Right atrium auricular region (tissue), 2 donors: Measurements from ENCODE around the gene LRRC63. TPM values are rescaled to one million over a fixed set of nuclear protein-coding genes. Genes with fewer than 3 reads are reported as not detected.

Experiments
- DNase-seq: peaks from one replicate; pipeline ENCODE4 v3.0.0-alpha.2; 2019; ENCODE audit warnings: low spot score
- H3K27ac ChIP-seq, 2 donors: fragments of 200-600 bp; sonication (generic); 1 replicate in 1 of 2; 2 replicates in 1 of 2; pipeline ENCODE4 v1.5.1; 2016 to 2019
- H3K27me3 ChIP-seq, 2 donors: fragments of 200-600 bp; sonication (generic); one replicate each; pipeline versions ENCODE4 v1.5.1 to v1.6.0; 2017 to 2019
- H3K36me3 ChIP-seq: fragments of 200-600 bp; sonication (generic); one replicate; pipeline ENCODE4 v1.5.1; 2016
- H3K4me1 ChIP-seq, 2 donors: fragments of 200-600 bp; sonication (generic); one replicate each; pipeline versions ENCODE4 v1.5.1 to v1.6.0; 2017 to 2019
- H3K4me3 ChIP-seq, 2 donors: fragments of 200-600 bp; sonication (generic); 1 replicate in 1 of 2; 2 replicates in 1 of 2; pipeline ENCODE4 v1.5.1; 2017 to 2019; ENCODE audit warnings: mild to moderate bottlenecking in 1 of 2, moderate library complexity in 1 of 2
- H3K9me3 ChIP-seq, 2 donors: fragments of 200-600 bp; sonication (generic); one replicate each; pipeline ENCODE4 v1.5.1; 2019
- total RNA-seq, 2 donors: library from RNA; depleted of rRNA; stranded (reverse); fragments of >200 nt; gene quantifications; one replicate each; pipeline ENCODE4 v1.1.0, GENCODE V29; 2016
- TF ChIP-seq, protein P1 (sequence below), 2 donors: fragments of 200-600 bp; sonication (generic); IDR thresholded peaks; one replicate each; pipeline ENCODE4 v1.5.1; 2019; ENCODE audit warnings: antibody characterized with exemption in 2 of 2

The LRRC63 gene
- total RNA-seq, 2 donors from 2014 or later = not detected

DNA sequence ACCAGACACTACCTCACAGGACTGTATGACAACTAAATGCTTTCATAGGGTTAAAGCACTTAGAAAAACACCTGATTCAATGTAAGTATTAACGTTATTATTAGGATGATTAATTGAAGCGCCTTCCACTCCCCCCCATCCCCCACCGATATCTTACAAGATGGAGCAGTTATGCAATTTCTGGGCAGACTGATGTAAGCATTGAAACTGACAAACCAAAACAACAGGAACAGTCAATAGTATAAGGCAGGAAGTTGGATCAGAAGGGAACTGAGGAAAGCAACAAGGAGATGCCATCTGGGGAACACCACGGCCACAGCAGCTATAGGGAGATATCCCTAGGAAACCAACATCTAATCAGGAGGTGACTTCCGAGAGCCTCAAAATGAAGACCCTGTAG, 33.6 kb upstream of the LRRC63 start:
- H3K36me3 ChIP-seq = no peaks in the 10 kb centered on the region
- TF ChIP-seq, protein P1, sequence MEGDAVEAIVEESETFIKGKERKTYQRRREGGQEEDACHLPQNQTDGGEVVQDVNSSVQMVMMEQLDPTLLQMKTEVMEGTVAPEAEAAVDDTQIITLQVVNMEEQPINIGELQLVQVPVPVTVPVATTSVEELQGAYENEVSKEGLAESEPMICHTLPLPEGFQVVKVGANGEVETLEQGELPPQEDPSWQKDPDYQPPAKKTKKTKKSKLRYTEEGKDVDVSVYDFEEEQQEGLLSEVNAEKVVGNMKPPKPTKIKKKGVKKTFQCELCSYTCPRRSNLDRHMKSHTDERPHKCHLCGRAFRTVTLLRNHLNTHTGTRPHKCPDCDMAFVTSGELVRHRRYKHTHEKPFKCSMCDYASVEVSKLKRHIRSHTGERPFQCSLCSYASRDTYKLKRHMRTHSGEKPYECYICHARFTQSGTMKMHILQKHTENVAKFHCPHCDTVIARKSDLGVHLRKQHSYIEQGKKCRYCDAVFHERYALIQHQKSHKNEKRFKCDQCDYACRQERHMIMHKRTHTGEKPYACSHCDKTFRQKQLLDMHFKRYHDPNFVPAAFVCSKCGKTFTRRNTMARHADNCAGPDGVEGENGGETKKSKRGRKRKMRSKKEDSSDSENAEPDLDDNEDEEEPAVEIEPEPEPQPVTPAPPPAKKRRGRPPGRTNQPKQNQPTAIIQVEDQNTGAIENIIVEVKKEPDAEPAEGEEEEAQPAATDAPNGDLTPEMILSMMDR (IDR thresholded peaks at IDR 0.05) = no peak
- DNase-seq = no peak
- H3K4me1 ChIP-seq = no peaks in the 10 kb centered on the region
- no peak overlapping the region for H3K4me3 ChIP-seq
- no peak overlapping the region for H3K27ac ChIP-seq
- no peaks in the 10 kb centered on the region for H3K27me3 ChIP-seq
- H3K9me3 ChIP-seq = no peaks in the 10 kb centered on the region

DNA sequence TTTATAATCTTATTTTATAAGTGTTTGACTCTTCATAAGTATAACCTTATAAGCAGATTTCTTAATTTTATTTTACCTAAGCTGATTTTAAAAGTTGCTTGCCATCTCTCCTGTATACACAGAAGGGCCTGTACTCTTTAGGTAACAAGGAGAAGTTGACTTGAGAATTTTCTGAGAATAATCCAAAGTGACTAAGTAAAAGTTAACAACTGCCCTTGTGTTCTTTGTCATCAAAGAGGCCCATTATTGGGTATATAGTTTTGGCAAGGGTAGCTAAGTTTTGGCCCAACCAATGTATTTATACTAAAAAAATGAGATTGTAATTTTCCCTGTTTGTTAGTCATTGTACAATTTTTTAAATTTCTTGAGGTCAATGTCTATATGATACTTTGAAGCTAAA, 32.9 kb upstream of the LRRC63 start:
- no peaks in the 10 kb centered on the region for H3K9me3 ChIP-seq
- H3K4me1 ChIP-seq = no peaks in the 10 kb centered on the region
- TF ChIP-seq, protein P1 (IDR thresholded peaks at IDR 0.05) = no peak
- no peak overlapping the region for H3K27ac ChIP-seq
- no peaks in the 10 kb centered on the region for H3K27me3 ChIP-seq
- no peak for DNase-seq
- H3K36me3 ChIP-seq = no peaks in the 10 kb centered on the region
- H3K4me3 ChIP-seq = no peak overlapping the region

DNA sequence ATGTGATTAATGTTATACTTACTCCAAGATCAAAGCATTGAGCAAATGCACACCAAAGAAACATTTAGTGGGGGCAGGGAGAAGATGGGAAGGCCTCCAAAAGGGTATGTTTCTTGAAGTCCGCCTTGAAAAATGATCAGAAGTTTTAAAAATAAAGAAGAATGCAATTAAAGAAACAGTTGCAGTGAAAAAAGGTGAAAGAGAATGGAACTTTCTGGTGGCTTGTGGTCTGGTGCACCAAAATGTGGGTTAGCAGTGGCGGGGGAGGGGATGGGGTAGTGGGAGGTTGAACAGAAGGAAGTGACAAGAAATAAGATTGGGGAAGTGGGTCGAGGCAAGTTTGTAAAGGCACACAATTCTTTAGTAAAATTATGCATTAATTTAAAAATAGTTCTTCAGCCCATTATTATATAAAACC, 32.2 kb upstream of the LRRC63 start:
- H3K27me3 ChIP-seq = no peaks in the 10 kb centered on the region
- H3K36me3 ChIP-seq = no peaks in the 10 kb centered on the region
- H3K4me3 ChIP-seq = peak overlapping the region in 1 of 2 donors; percentile 2
- DNase-seq = no peak
- no peaks in the 10 kb centered on the region for H3K9me3 ChIP-seq
- H3K27ac ChIP-seq = no peak overlapping the region
- TF ChIP-seq, protein P1 (IDR thresholded peaks at IDR 0.05) = no peak
- H3K4me1 ChIP-seq = no peaks in the 10 kb centered on the region

DNA sequence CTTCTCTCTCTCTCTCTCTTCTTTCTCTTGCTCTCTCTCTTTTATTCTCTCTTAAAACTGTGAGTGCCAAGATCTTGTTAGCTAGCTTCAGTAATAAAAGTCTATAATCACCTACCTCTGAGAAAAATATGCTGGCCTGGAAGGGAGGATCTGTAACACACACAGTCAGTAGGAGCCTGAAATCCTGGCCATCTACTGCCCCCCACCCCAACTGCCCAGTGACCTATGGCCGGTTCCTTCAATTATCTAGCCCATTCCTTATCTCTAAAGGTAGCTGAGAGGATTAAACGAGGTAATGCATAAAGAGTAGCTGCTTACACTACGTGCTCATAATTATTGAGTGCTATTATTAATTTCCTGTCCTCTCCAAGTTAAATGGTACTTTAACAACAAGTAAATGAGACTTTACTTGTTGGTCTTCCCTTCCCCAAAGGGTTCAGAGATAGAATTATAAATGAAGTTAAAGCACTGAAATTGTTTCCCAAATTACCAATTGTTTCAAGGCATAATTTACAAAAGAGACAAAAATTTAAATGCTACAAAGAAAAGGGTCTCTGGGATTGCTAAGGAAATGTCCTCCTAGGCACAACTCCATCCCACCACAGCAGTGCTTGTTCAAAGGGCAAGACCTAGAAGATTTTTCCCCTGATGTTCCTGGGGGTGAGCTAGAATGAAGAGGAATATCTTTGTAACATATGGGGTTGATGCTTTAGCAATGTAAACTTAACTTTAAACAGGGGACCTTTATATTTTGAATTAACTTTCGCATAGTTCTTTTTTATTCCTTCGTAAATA, 31.6 kb upstream of the LRRC63 start:
- Histone ChIP-seq H3K27ac (peak overlapping the region in 1 of 2 donors; percentile 30), H3K4me3 (peak overlapping the region; percentile 2 to 3)
- TF ChIP-seq, protein P1 (IDR thresholded peaks at IDR 0.05) = no peak

DNA sequence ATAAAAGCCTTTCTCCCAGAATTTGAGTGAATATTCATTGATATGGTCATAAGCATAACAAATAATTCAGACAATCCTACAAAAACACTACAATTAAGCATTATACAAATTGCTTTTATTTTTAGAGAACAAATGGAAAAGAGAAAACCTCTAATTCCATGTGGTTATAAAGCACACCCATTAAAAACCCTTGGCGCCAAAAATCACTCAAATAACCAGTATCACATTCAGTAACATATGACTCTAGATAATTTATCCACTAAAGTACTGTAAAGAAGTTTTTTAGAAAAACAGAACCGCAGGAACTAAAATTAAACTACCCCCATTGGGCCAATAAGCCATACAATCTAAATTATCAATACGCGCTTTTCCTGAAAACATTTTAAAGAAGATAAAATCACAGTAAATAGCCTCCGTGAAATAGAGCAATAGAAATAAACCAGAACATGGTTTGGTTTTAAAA, 30.3 kb upstream of the LRRC63 start:
- no peaks in the 10 kb centered on the region for H3K9me3 ChIP-seq
- DNase-seq = no peak
- H3K4me1 ChIP-seq = no peaks in the 10 kb centered on the region
- no peaks in the 10 kb centered on the region for H3K27me3 ChIP-seq
- peak overlapping the region in 1 of 2 donors; percentile 10 for H3K27ac ChIP-seq
- H3K4me3 ChIP-seq = peak overlapping the region in 1 of 2 donors; percentile 21
- no peaks in the 10 kb centered on the region for H3K36me3 ChIP-seq
- TF ChIP-seq, protein P1 (IDR thresholded peaks at IDR 0.05) = no peak

More for the DNA sequence above, 31.6 kb upstream of the LRRC63 start:
- Histone ChIP-seq H3K36me3 (no peaks in the 10 kb centered on the region), H3K27me3 (no peaks in the 10 kb centered on the region), H3K9me3 (no peaks in the 10 kb centered on the region), H3K4me1 (no peaks in the 10 kb centered on the region)
- no peak for DNase-seq
